Measurements from ENCODE around the gene SHB.

GRCh38 chr9:37939575-37940095 lies 129.4 kb downstream of the SHB start:
- TF ChIP-seq CTCF (IDR thresholded peaks at IDR 0.05): no peak
- TF ChIP-seq POLR2A (IDR thresholded peaks at IDR 0.05): no peak

Data from body of pancreas (tissue), 4 donors.